Medulla oblongata (tissue), 1 donor: ENCODE data around the gene SEMA6D.

Experiments used
- DNase-seq: peaks from one replicate; pipeline ENCODE4 v3.0.0-alpha.2; 2015; ENCODE audit errors: extremely low spot score

Gene SEMA6D

DNA sequence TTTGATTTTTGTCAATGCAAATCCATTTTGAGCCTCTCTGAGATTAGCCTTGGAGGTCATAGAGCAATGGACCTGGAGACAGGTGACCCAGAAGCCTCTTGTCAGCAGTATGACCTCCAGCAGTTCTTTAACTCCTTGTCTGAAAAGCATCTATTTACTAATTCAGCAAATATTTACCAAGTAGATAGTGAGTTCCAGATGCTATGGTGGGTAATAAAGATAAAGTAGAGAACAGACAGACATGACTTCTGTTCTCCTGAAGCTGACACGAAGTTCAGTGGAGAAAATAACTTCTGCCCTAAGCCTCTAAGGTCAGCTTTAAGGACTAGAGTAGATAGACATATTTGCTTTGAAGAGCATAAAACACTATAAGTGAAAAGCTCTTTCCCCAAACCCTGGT, 26.6 kb downstream of the SEMA6D start:
- no peak for DNase-seq

DNA sequence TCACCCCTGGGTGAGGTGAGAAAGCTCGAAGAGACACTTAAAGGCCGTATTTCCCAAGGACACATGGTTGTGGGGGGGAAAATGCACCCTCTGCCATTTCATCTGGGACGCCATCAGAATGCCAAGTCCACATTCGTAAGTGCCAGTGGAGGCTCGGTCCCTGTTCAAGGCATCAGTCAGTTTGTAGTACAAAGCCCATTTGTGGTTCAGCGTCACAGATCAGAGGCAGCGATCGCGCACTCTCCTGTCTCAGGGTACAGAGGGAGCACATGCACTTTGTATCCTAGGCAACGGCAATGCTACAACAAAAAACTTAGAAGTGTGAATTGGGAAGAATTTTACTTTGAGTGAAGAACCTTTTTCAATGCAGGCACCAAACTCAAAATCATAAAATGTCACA, 27.2 kb downstream of the SEMA6D start:
- DNase-seq: peak; percentile 36

DNA sequence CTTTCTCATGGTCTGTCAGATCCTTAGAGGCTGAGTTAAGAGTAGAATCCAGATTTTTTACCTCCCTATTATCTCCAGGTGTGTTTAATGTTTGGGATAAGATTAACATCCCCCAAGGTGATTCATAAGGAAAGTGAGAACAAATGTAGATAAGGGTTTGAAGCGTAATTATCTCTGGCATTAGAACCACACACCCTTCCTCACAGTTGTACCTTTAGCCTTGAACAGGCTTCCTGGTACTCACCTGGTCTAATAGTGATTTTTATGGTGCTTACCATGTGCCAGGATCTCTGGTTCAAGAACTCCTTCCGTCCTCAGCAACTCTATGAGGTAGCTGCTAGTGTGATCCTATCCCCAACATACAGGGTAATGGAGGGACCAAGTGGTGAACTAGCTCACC, 27.7 kb downstream of the SEMA6D start:
- no peak for DNase-seq

DNA sequence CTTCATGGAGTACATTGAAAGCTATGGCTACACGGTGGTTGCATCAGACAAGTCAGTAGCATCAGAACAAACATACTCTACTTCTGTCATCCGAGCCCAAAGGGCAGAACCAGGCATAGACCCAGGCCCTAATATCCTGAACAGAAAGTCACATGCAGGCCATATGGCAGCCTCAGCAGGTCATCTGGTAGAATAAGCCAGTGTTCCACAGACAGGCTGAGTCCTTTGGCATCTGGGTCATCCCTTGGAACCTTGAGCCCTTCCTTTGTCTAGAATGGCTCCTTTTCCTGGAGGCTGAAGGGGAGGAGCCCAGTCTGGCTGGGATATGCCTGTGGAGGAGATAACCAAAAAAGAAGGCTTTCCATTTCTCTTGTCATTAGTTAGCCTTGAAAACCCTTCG, 29.2 kb downstream of the SEMA6D start:
- DNase-seq: no peak

DNA sequence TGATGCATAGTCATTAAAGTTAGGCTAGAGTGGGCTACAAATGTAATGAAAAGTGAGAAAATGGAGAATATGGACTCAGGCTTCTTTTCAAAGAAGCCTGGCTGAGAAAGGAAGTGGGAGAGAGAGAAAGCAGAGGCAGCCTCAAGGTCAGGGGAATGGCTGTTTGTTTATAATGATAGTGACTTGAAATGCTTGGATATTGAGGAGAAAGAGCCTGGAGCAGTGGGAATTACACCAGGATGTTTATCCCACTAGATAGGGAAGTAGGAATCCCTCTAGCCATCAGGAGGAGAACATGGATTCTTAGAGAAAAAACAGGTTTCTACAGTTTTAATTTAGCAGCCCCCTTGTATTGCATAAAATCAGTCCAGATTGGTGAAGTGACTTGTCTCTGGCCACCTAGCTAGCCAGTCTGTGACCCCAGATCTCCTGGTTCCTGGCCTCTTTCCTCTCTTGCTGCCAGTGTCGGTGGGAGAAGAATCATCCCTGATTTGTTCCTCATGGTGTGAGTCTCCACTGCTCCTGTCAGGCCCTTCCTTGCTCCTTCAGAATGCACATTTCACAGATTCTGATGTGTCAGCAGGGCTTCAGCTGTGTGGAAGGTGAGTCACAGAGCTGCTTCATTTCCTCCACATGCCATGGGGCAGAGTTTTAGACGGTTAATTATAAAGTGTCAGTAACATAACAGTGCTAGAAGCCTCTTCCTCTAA, 32.9 kb downstream of the SEMA6D start:
- no peak for DNase-seq

DNA sequence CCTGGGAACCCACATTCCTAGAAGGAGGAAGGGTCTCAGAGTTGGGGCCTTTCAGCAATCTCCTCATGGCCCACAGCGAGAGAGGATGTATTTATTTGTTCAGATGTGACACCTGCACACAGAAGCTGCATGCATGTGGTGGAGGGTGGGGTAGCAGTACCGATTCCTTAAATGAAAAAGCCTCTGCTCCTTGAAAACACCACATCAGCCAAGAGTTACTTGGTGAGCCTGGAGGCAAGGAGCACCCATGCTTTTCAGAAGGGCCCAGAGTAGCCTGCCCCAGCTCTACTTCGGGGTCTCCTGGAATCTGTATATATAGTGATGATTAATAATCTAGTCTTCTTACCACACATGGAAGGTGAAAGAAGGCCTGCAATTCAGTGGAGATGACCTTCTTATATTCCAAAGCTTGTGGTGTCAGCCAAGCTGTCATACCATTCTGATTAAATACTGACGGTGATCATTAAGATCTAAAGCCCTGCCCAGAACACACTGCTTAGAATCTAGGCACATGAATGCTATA, 33.5 kb downstream of the SEMA6D start:
- no peak for DNase-seq

DNA sequence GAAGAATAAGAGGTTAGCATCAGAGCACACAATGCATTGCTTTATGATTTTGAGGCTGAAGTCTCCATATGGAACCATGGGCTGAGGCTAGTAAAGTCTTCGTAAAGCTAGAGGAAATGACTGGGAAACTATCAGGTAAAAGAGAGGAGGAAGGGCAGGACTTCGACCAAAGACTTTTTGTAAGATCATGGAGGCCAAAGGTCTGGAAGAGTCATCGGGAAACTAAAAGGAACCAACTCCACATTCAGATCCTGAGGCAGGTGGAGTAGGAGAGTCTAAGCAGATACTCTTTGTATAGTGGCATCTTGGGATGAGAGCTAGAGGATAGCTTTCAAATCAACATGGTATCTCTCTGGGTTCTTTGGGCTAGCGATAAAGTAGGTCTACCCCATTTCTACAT, 36.3 kb downstream of the SEMA6D start:
- DNase-seq: no peak

DNA sequence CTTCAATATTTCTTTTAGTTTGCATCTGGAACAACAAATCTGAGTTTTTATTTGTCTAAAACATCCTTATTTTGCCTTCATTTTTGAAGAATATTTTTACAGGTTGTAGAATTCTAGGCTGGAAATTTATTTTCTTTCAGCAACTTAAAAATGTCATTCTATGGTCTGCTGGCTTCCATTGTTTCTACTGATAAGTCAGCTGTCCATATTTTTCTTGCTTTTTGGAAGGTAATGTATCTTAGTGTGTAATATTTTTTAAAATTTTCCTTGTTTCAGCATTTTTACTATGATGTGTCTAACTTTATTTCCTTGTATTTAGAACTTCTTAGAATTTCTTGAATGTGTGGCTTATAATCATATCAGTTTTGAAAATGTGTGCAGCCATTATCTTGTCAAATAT, 37.0 kb downstream of the SEMA6D start:
- no peak for DNase-seq

DNA sequence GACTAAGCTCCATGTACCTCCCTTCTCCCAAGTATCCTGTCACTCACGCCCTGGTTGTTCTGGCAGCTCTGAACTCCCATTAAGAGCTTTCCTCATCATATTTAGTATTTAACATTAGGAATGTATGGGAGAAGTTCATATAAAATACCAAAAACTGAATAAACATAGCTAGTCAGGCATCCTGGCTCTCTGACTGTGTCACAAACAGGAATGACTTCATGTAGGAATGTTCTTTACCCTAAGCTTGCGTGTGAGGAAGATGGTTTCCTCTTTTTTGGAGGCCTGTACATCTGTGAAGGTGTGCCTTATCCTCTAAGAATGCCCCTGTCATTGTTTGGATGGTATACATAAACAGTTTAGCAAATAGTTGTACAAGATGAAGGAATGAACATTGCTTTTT, 38.6 kb downstream of the SEMA6D start:
- DNase-seq: no peak

DNA sequence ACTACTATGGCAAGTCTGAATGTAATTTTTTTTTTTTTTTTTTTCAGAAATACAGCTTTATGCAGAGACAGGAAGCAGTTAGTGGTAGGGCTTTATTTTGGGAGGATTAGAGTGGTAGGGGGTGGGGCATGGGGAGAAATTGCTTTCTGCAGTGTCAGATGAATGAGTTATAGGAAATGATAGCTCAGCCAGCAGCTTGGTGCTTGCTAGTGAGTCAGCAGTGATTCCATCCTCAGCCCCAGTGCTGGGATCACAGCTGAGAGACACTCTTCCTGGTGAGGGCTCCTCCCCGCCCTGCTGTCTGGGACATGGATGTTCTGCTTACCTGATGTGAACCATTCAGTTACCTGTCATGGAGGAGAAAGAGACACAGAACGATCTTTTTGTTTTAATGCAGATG, 39.6 kb downstream of the SEMA6D start:
- DNase-seq: no peak

DNA sequence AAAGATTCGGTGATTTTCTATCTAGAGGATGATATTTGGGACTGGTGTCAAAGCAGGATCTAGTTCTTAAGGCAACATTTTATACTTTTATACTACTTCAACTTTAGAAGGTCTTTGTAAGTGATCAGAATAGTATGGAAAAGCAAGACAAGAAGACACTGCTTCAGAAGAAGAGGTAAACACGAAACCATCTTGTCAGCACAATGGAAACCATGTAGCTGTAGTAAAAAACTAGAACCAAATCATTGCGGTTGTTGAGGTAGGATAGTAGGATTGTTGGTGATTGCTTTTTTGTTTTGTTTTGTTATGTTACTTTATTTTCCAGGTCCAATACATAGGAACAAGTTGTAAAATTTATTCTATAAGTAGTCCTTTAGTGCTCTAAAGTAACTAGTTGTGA, 40.0 kb downstream of the SEMA6D start:
- DNase-seq: no peak

DNA sequence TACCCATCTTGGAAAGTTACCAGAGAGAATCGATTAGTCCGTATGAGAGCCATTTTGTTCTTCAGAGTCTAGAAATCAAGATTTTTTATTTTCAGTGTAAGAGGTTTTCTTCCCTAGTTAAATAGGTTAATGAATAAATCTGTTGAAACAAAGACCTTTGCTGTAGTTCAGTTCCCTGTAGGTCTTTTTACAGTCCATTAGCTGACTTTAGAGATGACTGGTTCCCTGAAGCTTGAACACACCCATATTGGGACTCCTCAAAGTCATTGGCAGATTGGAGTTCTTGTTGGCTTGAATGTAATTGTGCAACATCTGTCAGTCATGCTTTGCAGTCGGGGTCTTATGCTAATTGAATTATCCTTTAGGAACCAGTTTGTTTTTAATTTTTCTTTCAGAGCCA, 45.3 kb downstream of the SEMA6D start:
- no peak for DNase-seq

DNA sequence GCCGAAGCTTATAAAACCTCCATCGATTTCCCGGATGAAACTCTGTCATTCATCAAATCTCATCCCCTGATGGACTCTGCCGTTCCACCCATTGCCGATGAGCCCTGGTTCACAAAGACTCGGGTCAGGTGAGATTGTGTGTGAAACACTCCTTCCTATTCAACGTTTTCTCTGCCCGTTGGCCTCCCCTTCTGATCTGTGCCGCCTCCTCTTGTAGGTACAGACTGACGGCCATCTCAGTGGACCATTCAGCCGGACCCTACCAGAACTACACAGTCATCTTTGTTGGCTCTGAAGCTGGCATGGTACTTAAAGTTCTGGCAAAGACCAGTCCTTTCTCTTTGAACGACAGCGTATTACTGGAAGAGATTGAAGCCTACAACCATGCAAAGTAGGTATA, 47.4 kb downstream of the SEMA6D start:
- DNase-seq: no peak

DNA sequence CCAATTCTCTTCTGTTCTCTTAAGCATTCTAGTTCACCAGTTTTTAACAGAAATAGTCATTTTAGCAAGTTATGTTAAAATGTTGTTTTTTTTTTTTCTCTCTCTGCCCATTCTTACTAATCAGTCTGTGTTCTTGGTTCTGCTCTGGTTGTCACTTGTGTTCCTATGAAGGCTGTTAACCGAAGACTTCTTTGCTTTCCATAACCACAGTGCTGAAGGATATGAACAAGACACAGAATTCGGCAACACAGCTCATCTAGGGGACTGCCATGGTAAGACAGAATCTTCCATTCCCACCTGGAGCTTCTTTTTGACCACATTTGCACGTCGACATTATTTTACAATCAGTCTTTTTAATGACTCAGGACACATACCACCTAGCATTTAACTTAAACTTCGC, 49.1 kb downstream of the SEMA6D start:
- no peak for DNase-seq

DNA sequence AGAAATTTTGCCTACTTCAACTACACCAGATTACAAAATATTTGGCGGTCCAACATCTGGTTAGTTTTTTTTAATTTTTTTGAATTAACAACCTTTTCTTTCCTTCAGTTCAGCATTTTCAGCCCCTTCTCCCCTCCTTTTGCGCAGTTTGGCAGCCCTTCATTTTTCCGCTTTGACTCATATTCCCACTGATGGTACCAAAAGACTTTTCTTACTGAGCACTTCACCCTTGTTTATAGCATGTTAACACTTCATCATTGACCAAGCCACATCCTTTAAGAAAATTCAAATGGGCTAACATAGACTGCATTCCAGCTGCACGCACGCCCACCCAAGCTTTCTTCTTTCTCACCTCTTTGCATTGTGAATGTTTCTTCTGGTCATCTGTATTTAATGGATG, 49.7 kb downstream of the SEMA6D start:
- no peak for DNase-seq

DNA sequence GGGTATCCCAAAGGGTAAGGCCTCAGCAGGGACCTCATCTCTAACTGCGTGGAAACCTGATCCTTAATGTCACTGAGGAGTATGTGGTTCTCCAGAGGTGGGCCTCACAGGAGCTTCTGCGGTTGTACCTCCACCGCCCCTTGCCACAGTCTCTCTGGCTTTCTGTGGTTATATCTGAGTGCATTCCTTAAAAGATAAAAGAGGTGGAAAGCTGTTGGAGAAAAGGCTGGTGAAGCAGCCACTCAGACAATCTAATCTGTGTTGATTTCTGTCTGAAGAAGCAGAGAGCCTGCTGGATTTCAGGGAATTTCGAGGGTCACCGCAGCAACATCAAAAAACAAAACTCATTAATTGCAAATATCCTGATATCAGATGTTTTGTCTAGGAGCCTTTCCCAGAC, 51.4 kb downstream of the SEMA6D start:
- no peak for DNase-seq

DNA sequence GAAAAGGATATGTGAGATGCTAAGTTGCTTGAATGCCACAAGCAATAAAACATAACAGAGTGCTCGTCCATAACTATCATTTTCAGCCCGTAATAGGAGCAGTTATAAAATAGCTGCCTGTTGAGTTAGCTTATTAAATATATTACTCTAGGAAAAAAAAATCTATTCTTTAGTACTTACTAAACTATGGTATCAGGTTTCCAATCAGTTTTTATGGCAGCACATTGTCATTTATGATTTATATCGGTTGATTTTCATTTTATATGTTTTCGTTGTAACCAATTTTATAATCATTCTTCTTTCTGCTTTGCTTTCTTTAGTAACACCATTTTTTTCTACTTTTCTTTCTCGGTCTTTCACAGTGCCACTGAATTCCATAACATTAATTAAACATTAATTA, 51.9 kb downstream of the SEMA6D start:
- DNase-seq: no peak

DNA sequence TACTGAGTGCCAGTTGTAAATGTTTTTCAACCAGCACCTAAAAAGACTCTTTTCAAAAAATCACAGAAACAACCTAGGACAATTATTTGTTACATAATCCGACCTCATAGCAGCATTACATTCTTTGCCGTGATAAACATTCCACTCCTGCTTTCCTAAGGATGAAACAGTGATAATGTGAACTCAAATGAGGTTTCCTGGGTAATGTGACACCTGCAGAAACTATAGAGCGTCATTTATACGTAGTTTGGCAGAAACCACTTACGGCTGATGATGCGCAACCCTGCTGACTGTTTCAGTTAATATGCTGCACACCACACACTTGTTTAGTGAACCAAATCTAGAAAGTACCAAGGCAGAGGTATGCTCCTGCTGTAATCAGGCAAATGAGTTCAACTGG, 55.8 kb downstream of the SEMA6D start:
- no peak for DNase-seq

DNA sequence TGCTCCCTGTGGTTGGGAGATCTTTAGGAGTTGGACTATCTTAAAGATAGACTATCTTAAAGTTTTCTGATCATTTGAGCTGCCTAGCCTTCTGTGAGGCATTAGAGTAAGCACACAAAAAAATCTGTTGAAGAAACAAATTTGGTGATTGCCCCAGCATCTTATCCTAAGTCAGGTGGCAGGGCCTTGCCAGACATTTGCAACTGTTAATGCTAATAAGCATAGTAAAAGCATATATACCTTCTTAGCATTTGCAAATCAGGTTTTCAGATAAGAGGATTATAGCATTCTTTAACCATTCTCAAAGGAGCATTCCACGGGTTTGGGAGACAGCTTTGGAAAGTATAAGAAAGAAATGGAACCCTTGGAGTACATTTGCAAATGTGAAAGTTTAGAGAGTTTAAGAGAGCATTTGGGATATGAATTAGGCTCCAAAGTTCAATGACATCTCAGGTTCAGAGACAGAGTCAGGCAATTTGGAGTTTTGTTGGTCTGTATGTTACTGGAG, 61.0 kb downstream of the SEMA6D start:
- no peak for DNase-seq

DNA sequence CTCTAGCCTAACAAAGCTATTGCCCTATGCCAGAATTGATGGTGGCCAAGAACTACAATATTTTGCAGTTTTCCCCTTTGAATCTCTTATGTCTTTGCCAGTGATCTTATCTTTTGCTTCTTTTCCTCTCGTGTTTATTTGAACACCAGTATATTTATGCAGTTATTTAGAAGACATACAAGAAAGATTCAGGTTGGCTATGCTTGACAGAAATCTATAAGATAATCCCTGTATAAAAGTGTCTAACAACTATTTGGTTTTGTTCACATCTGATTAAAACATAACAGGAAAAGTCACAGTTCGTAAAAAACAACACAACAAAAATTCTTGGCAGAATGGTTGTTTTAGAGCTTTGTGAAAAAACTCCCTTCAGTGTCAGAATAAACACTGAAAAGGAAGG, 63.7 kb downstream of the SEMA6D start:
- DNase-seq: no peak

DNA sequence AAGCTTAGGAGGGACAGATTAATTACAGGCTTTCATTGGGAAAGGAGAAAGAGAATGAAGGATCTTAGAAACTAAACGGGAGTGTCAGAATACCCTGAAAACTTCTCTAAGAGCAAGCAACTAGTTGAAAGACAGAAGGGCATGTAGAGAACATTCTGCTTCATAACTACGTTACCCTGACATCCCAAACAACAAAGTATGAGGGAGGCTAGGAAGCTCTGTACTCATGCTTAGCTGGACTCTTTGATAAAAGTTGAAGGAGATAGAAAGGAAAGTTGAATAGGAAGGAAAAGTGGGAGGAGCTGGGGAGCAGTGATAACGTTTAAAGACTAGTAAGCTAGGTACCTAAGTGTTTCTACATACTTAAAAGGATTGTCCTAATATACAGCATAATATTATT, 64.2 kb downstream of the SEMA6D start:
- no peak for DNase-seq

DNA sequence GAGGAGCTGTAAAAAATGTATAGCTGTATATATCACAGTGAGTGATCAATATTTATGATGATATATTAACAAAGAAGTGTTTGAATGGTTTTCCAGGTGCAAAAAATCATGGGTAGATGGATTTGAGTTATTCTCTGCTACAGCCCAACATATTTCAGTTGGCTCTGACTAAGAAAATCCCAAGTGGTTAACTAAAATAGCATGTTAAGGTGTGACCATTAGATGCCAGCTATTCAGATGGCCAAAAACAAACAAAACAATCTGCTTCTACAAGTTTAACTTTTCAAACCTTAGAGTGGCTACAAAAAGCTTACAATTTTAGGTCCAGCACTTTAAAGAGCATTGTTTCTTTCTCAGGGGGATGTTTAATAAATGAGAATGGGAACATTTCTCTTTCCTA, 67.5 kb downstream of the SEMA6D start:
- no peak for DNase-seq

DNA sequence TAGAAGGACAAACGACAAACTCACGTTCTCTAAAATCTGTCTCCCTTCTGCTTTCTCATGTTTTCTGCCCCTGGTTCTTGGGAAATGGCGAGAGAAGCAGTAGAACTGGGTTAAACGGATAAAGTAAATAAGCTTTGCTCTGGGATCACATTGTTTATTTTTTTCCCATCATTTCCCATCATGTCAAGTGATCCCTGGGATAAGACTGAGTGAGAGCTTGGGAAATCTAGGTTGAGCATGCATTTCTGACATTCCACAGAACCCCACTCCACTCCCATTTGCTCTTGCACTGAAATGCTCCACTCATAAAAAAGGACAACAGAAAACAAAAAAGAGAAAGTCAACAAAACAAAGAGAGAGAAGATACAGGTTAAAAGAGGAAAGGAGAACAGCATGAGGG, 69.1 kb downstream of the SEMA6D start:
- no peak for DNase-seq

DNA sequence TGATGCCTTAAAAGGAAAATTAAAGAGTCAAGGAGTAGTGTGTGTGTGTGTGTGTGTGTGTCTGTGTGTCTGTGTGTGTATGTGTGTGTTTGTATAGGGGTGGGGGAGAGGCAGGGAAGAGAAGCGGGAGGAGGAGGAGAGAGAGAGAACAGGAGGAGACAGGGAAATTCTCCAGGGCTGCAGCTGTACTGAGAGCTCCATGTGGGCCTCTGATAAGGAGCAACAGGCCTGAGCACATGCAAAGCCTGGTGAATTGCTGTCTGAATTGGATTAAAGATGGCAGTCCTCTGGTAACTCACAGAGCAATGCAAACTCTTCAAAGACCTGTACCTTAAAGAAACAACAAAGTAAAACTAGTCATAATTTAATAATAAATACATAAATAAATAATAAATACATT, 70.6 kb downstream of the SEMA6D start:
- no peak for DNase-seq
